A549 treated with Mapracorat at 1 μM for 4 hours (cell line): Measurements from ENCODE around the gene MZF1. TPM values are rescaled to one million over a fixed set of nuclear protein-coding genes. Genes with fewer than 3 reads are reported as not detected.

Experiments used
- total RNA-seq: library from RNA; stranded (reverse); fragments of 200-300 nt; extraction: Qiagen RNA extraction; gene quantifications from 5 replicates; pipeline ENCODE4 v1.2.3, GENCODE V29; 2022

MZF1 gene
- total RNA-seq = 10.2 to 17.3 TPM (median 15.3 TPM) in 5 replicates

GRCh38 chr19:58572818-58573657 lies at the start of gene MZF1:
TSS of gene MZF1 (minus strand) at chr19:58573335. CDS start at chr19:58571389, 1,946 bp downstream.

DNA sequence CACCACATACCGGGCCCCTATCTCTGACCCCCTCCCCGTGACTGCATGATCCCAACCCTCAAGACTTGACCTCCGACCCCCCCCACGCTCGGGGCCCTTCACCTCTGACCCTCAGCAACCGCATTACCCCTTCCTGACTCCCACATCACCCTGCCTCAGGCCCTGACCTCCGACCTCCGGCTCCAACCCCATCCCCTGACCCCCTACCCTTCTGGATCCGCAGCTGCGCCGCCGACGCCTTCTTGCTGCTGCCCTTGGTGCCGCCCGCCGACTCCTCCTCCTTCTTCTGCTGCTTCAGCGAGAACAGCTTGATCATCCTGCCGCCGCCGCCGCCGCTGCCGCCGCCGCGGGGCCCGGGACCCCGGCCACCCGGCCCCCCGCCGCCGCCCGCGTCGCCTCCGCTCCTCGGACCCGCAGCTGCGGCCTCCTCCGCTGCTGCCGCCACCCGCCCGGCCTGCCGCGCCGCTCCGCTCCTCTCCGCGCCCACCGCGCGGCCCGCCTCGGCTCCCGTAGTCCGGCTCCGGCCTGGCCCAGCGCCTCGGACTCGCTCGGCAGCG lies 15.0 kb downstream of the MZF1 start, which contains the start of gene UBE2M:
TSS of gene UBE2M (minus strand) at position 546 of the 557 bp plus-strand sequence. CDS start at position 316, 230 bp downstream.

GRCh38 chr19:58554494-58555368 lies 18.4 kb downstream of the MZF1 start, which contains the start of gene CHMP2A:
TSS of gene CHMP2A (minus strand) at chr19:58555105. CDS start at chr19:58554212, 893 bp downstream.

DNA sequence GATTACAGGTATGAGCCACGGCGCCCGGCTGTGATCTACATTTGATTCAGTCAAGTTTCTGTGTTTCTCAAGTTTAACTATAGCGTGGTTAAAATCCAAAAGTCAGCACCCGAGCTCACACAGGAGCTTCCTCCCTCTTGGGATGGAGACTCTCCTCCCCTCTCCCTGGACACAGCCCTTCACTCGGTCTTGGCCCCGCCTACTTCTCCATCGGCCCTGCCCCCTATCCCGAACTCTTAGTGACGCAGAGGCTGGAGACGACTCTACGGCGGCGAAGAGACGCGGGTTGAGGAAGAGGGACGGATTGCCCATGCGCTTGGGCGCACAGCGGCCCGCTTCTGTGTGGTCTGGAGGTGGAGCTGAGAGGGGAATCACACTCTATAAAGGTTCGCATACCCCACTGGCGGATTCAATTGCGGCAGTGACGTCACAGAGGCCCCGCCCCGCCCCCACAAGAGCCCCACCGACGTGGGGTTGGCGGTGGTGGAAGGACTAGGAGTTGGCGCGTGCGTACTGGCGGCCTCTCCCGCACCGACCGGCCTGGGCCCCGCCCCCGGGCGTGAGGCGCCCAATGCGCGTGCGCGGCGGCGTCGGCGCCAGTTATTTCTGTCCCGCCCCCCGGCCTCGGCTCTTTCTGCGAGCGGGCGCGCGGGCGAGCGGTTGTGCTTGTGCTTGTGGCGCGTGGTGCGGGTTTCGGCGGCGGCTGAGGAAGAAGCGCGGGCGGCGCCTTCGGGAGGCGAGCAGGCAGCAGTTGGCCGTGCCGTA lies 29.1 kb downstream of the MZF1 start, which contains the start of gene TRIM28:
TSS of gene TRIM28 (plus strand) at position 239 of the 765 bp plus-strand sequence. CDS start 694 bp downstream, outside the sequence.

DNA sequence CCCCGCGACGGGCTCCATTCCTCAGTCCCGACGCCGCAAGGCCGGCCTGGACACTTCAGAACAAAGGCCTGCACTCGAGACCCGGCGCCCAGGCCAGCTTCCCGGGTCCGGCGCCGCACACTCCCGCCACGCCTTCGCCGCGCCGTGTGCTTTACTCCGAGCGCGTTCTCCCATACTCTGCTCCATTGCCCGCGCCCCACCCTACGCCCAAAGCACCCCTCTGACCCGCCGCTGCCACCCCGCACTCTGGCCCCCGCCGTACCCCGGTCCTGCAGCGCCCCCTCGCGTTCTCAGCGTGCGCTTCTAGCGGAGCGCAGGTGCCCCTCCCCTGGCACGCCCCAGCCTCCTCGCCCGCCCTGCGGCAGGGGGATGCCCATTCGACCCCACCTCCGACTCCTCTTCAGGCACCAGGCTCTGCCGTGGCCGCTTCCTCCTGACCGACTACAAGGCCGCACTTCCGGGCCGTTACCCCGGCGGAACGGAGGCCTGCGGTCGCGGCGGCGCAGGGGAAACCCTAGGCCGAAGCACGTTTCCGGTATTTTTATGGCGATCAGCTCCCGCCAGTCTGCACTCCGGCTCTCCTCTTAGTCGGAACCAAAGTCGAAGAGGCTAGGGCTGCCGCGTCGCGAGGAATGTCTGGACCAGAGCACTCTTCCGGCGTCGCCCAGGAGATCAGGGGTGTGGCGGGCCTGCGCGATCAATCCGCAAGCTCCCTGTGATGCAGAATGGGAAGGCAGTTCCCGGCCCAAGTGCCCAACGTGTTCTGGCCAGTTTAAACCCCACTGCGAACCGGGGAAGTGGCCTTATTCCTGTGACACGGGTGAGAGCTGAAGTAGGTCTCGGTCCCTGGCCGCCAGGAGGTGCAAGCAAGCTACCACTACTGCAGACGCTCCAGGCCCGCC lies 53.5 kb downstream of the MZF1 start, which contains the start of gene ZBTB45:
TSS of gene ZBTB45 (minus strand) at position 456 of the 902 bp plus-strand sequence. CDS start 2,137 bp downstream, outside the sequence.

Other genes starting within 250 kb of the MZF1 start
- 2.1 to 3.0 TPM (median 2.4 TPM) in 5 replicates for gene ZSCAN22, start 246.3 kb downstream of the MZF1 start, total RNA-seq
- gene A1BG, start 219.8 kb downstream of the MZF1 start, total RNA-seq = 8.7 to 15.9 TPM (median 14.4 TPM) in 5 replicates
- gene ZNF497, start 210.6 kb downstream of the MZF1 start, total RNA-seq = 0.91 to 1.7 TPM (median 1.3 TPM) in 5 replicates
- 0.79 to 1.6 TPM (median 1.4 TPM) in 5 replicates for gene ZNF837, start 192.3 kb downstream of the MZF1 start, total RNA-seq
- gene RPS5, start 186.1 kb downstream of the MZF1 start, total RNA-seq = 2,297 to 2,583 TPM (median 2,408 TPM) in 5 replicates
- 0.18 to 0.37 TPM (median 0.23 TPM) in 4 of 5 replicates, not detected in the other for gene RNF225, start 177.7 kb downstream of the MZF1 start, total RNA-seq
- 16.9 to 19.7 TPM (median 18.2 TPM) in 5 replicates for gene ZNF584, start 164.7 kb downstream of the MZF1 start, total RNA-seq
- 0.12 to 0.19 TPM (median 0.12 TPM) in 4 of 5 replicates, not detected in the other for gene ZNF132, start 133.2 kb downstream of the MZF1 start, total RNA-seq
- 6.3 to 6.9 TPM (median 6.6 TPM) in 5 replicates for gene ZNF324B, start 121.7 kb downstream of the MZF1 start, total RNA-seq
- gene ZNF324, start 106.3 kb downstream of the MZF1 start, total RNA-seq = 9.1 to 11.1 TPM (median 10.4 TPM) in 5 replicates
- gene ZNF446, start 97.0 kb downstream of the MZF1 start, total RNA-seq = 10.2 to 13.0 TPM (median 12.3 TPM) in 5 replicates
- gene SLC27A5, start 61.3 kb downstream of the MZF1 start, total RNA-seq = 21.6 to 34.9 TPM (median 30.9 TPM) in 5 replicates
- gene ZBTB45, start 53.5 kb downstream of the MZF1 start, total RNA-seq = 14.1 to 20.4 TPM (median 19.7 TPM) in 5 replicates
- gene TRIM28, start 29.3 kb downstream of the MZF1 start, total RNA-seq = 628 to 732 TPM (median 680 TPM) in 5 replicates
- 191 to 219 TPM (median 202 TPM) in 5 replicates for gene CHMP2A, start 18.2 kb downstream of the MZF1 start, total RNA-seq
- 130 to 146 TPM (median 138 TPM) in 5 replicates for gene UBE2M, start 14.7 kb downstream of the MZF1 start, total RNA-seq